Activated T-cell treated with anti-CD3 and anti-CD28 coated beads, Interleukin-2, amount 50 U/mL, for 4 hours (primary cell): ENCODE results near the gene PAK1. TPM values are rescaled to one million over a fixed set of nuclear protein-coding genes. Genes with fewer than 3 reads are reported as not detected.

ENCODE experiments used
- ATAC-seq, 2 donors: fragments of 200-7000 bp; cut with Tn5 transposase; one replicate each; pipeline ENCODE4 v1.10.0; 2021
- DNase-seq: peaks from one replicate; pipeline ENCODE4 v3.0.0-alpha.2; 2020
- H3K27me3 Mint-ChIP-seq: one replicate; pipeline ENCODE4 v1.8.0; 2021; ENCODE audit warnings: low read depth, mixed read lengths
- H3K36me3 Mint-ChIP-seq: one replicate; pipeline ENCODE4 v1.8.0; 2022; ENCODE audit warnings: mixed read lengths; ENCODE audit not compliant: insufficient read depth
- H3K4me1 Mint-ChIP-seq: one replicate; pipeline ENCODE4 v1.8.0; 2021; ENCODE audit warnings: low read depth, mixed read lengths
- H3K4me3 Mint-ChIP-seq: one replicate; pipeline ENCODE4 v1.8.0; 2021; ENCODE audit warnings: mild to moderate bottlenecking, moderate library complexity, mixed read lengths
- H3K9me3 Mint-ChIP-seq: one replicate; pipeline ENCODE4 v1.8.0; 2021; ENCODE audit warnings: mixed read lengths
- total RNA-seq, 3 donors: library from RNA; stranded (reverse); gene quantifications; one replicate each; pipeline ENCODE4 v1.2.1, GENCODE V29; 2021

The PAK1 gene
- total RNA-seq, 3 donors from 2014 or later: 14.2 to 17.4 (median 15.3) TPM

GRCh38 chr11:77294040-77294439 is 179.9 kb downstream of the PAK1 start:
- Mint-ChIP-seq H3K4me1 (no peaks in the 10 kb centered on the region), H3K9me3 (no peaks in the 10 kb centered on the region), H3K4me3 (no peak overlapping the region), H3K36me3 (no peaks in the 10 kb centered on the region), H3K27me3 (peaks cover 8% of the 10 kb centered on the region)
- no peak for DNase-seq
- ATAC-seq: no peak

GRCh38 chr11:77289737-77290136 is 184.2 kb downstream of the PAK1 start:
- Mint-ChIP-seq H3K4me3 (no peak overlapping the region), H3K27me3 (peaks cover 37% of the 10 kb centered on the region), H3K36me3 (no peaks in the 10 kb centered on the region), H3K9me3 (no peaks in the 10 kb centered on the region), H3K4me1 (no peaks in the 10 kb centered on the region)
- DNase-seq (no peak), ATAC-seq (no peak)

GRCh38 chr11:77287615-77288273 is 186.2 kb downstream of the PAK1 start:
- H3K4me3 Mint-ChIP-seq: no peak overlapping the region
- DNase-seq (no peak), ATAC-seq (no peak)
- no peaks in the 10 kb centered on the region for H3K9me3 Mint-ChIP-seq
- H3K36me3 Mint-ChIP-seq: no peaks in the 10 kb centered on the region
- H3K27me3 Mint-ChIP-seq: peaks cover 42% of the 10 kb centered on the region
- H3K4me1 Mint-ChIP-seq: no peaks in the 10 kb centered on the region

- Mint-ChIP-seq H3K4me3 (no peak overlapping the region), H3K36me3 (no peaks in the 10 kb centered on the region), H3K27me3 (peaks cover 42% of the 10 kb centered on the region), H3K4me1 (no peaks in the 10 kb centered on the region), H3K9me3 (no peaks in the 10 kb centered on the region)
- DNase-seq (no peak), ATAC-seq (no peak)
Measured at GRCh38 chr11:77287136-77287535, 186.8 kb downstream of the PAK1 start.

GRCh38 chr11:77284476-77285468 is 189.1 kb downstream of the PAK1 start:
- H3K4me1 Mint-ChIP-seq: no peaks in the 10 kb centered on the region
- H3K36me3 Mint-ChIP-seq: no peaks in the 10 kb centered on the region
- H3K27me3 Mint-ChIP-seq: peaks cover 37% of the 10 kb centered on the region
- H3K9me3 Mint-ChIP-seq: no peaks in the 10 kb centered on the region
- no peak overlapping the region for H3K4me3 Mint-ChIP-seq
- no peak for DNase-seq
- no peak for ATAC-seq

- ATAC-seq: no peak
- Mint-ChIP-seq H3K4me3 (no peak overlapping the region), H3K9me3 (no peaks in the 10 kb centered on the region), H3K4me1 (no peaks in the 10 kb centered on the region), H3K36me3 (no peaks in the 10 kb centered on the region), H3K27me3 (peaks cover 34% of the 10 kb centered on the region)
- DNase-seq: no peak
Measured at GRCh38 chr11:77283101-77283500, 190.8 kb downstream of the PAK1 start.

- H3K36me3 Mint-ChIP-seq: no peaks in the 10 kb centered on the region
- DNase-seq: no peak
- no peaks in the 10 kb centered on the region for H3K4me1 Mint-ChIP-seq
- peaks cover 10% of the 10 kb centered on the region for H3K27me3 Mint-ChIP-seq
- H3K9me3 Mint-ChIP-seq: no peaks in the 10 kb centered on the region
- H3K4me3 Mint-ChIP-seq: no peak overlapping the region
- no peak for ATAC-seq
Measured at GRCh38 chr11:77278595-77279506, 195.0 kb downstream of the PAK1 start.

GRCh38 chr11:77276271-77276670 is 197.6 kb downstream of the PAK1 start:
- H3K9me3 Mint-ChIP-seq: no peaks in the 10 kb centered on the region
- H3K27me3 Mint-ChIP-seq: peaks cover 7% of the 10 kb centered on the region
- H3K4me3 Mint-ChIP-seq: no peak overlapping the region
- no peak for DNase-seq
- no peak for ATAC-seq
- no peaks in the 10 kb centered on the region for H3K4me1 Mint-ChIP-seq
- H3K36me3 Mint-ChIP-seq: no peaks in the 10 kb centered on the region

Other genes with a start within 250 kb of the PAK1 start
- gene GDPD4, start 172.4 kb downstream of the PAK1 start, total RNA-seq: not detected
- gene AQP11, start 115.9 kb upstream of the PAK1 start, total RNA-seq: under 1 TPM; 0.22 to 0.33 (median 0.26) TPM
- gene CLNS1A, start 163.7 kb upstream of the PAK1 start, total RNA-seq: 100 to 1,000 TPM; 145 to 159 (median 153) TPM